Measurements from ENCODE around the gene CABCOCO1. TPM values are rescaled to one million over a fixed set of nuclear protein-coding genes. Genes with fewer than 3 reads are reported as not detected.
A peak's percentile ranks its signal among the peaks of the same experiment; 100 is the strongest.

The CABCOCO1 gene
- total and polyA plus RNA-seq, 9 of the 15 experiments (the other 6 are each of a cell fraction or from before 2014, with no cell fraction given): 0.04 TPM; not detected in 8

- no peak for TF ChIP-seq NCOA2 (IDR thresholded peaks at IDR 0.05; ENCODE audit: partially characterized antibody in 2 of 2)
- TF ChIP-seq NFRKB (IDR thresholded peaks at IDR 0.05; ENCODE audit: low read depth): no peak
- TF ChIP-seq TGIF2 (CRISPR knock-in tag; IDR thresholded peaks at IDR 0.05): no peak
- no peak for TF ChIP-seq ZBTB17 (CRISPR knock-in tag; IDR thresholded peaks at IDR 0.05)
- no peak for TF ChIP-seq CEBPB (tag; IDR thresholded peaks at IDR 0.05)
- TF ChIP-seq ZNF212 (CRISPR knock-in tag; IDR thresholded peaks at IDR 0.05): no peak
- no peak for TF ChIP-seq PHF8 (IDR thresholded peaks at IDR 0.05; ENCODE audit: borderline replicate concordance, low read length)
- TF ChIP-seq SMARCE1 (IDR thresholded peaks at IDR 0.05): no peak
- TF ChIP-seq NUFIP1 (IDR thresholded peaks at IDR 0.05; ENCODE audit: partially characterized antibody): no peak
These were observed 138.8 kb downstream of the CABCOCO1 start (continued) for GRCh38 chr10:61801484-61801883.

GRCh38 chr10:61803269-61803668, 140.5 kb downstream of the CABCOCO1 start:
- Histone ChIP-seq H3K9me1 (ENCODE audit: control insufficient read depth, insufficient read depth, low read length) (no peaks in the 10 kb centered on the region), H3K9me3 (replicated peaks; ENCODE audit: control insufficient read depth, insufficient read depth, low read depth, low read length) (no peaks in the 10 kb centered on the region), H4K20me1 (replicated peaks; ENCODE audit: control insufficient read depth, insufficient read depth, low read length) (no peaks in the 10 kb centered on the region), H2AFZ (ENCODE audit: low read depth, low read length) (no peak overlapping the region), H3K4me1 (replicated peaks in 1 of 2; ENCODE audit: control insufficient read depth in 2 of 2, insufficient read depth in 2 of 2, low read length in 2 of 2) (peaks cover 0 to 8% of the 10 kb centered on the region in 2 experiments; a peak in 3 of 5 replicates), H3K79me2 (ENCODE audit: control insufficient read depth, insufficient read depth, low read length) (no peaks in the 10 kb centered on the region), H3K36me3 (ENCODE audit: control insufficient read depth, insufficient read depth, low read length) (no peaks in the 10 kb centered on the region; the same call in 2 of the 3 replicates), H3K9ac (ENCODE audit: insufficient read depth in 1 of 2, low read depth in 2 of 2, low read length in 2 of 2) (no peak overlapping the region), H3K27ac (ENCODE audit: extremely low read depth, low read depth, low read length) (no peak overlapping the region), H3K27me3 (ENCODE audit: control insufficient read depth in 2 of 2, insufficient read depth in 2 of 2, low read length in 2 of 2) (no peaks in the 10 kb centered on the region), H3K4me2 (ENCODE audit: insufficient read depth, low read length) (no peak overlapping the region), H3K4me3 (no peak overlapping the region)
- DNase-seq (ENCODE audit: extremely low read depth in 1 of 4, low spot score in 3 of 4): no peak
- intact Hi-C loops (cut with micrococcal nuclease): no loop called here
- POLR2A ChIA-PET: interaction anchor here (1.1 kb wide), 2 partner anchors 12 to 13 kb away, joined by 3 read pairs; no protein-coding TSS in a partner anchor
- FAIRE-seq: no peak
- in situ Hi-C loops (cut with MboI): no loop called here
- no TSS peak for BruUV-seq (replicated peaks)
- peak; percentile 22; the same call in 2 of the 3 replicates for ATAC-seq
- CTCF ChIA-PET (ENCODE audit: low intra/inter-chr PET ratio): no interaction called here
- WGBS (ENCODE audit: insufficient coverage, low coverage, missing lambda C conversion rate): 51% methylated on average over 3 of the region's 3 CpGs
- TF ChIP-seq NFIX (CRISPR knock-in tag; IDR thresholded peaks at IDR 0.05; ENCODE audit: low read depth): peak; percentile 28; the same call in 1 of the 2 replicates
- TF ChIP-seq HINFP (tag; conservative IDR thresholded peaks at IDR 0.05; ENCODE audit: low read depth): no peak
- TF ChIP-seq KDM1A (IDR thresholded peaks at IDR 0.05): no peak
- TF ChIP-seq ZBTB9 (CRISPR knock-in tag; IDR thresholded peaks at IDR 0.05): no peak
- no peak for TF ChIP-seq KAT8 (IDR thresholded peaks at IDR 0.05; ENCODE audit: low read depth)
- no peak for TF ChIP-seq BCOR (IDR thresholded peaks at IDR 0.05)
- TF ChIP-seq NFIC (IDR thresholded peaks at IDR 0.05): peak; percentile 90
- no peak for TF ChIP-seq CEBPG (CRISPR knock-in tag; IDR thresholded peaks at IDR 0.05)
- 0 out of 4 replicates have a peak, but pooled peaks of 1 of the 2 experiments have one; percentile 15 for TF ChIP-seq CEBPG (tag; conservative IDR thresholded peaks at IDR 0.05 in 1 of 2, IDR thresholded peaks at IDR 0.05 in 1 of 2)
- TF ChIP-seq BRF1 (IDR thresholded peaks at IDR 0.05; ENCODE audit: borderline replicate concordance, extremely low read depth, insufficient read length): no peak

All from K562 (cell line).